Lower leg skin (tissue), 4 donors: ENCODE measurements around the gene DOCK11. TPM values are rescaled to one million over a fixed set of nuclear protein-coding genes. Genes with fewer than 3 reads are reported as not detected.

Experiments used
- DNase-seq, 2 donors: peaks; one replicate each; pipeline ENCODE4 v3.0.0-alpha.2; 2019; ENCODE audit warnings: low spot score in 2 of 2
- H3K4me3 ChIP-seq: fragments of 200-600 bp; sonication (generic); 2 replicates; pipeline ENCODE4 v1.5.1; 2017; ENCODE audit warnings: mild to moderate bottlenecking, low read depth; ENCODE audit not compliant: poor library complexity, severe bottlenecking
- CTCF ChIP-seq, 3 donors: fragments of 450-650 bp; IDR thresholded peaks; one replicate each; pipeline ENCODE4 v1.5.1; 2016; ENCODE audit warnings: antibody characterized with exemption in 3 of 3, mild to moderate bottlenecking in 3 of 3, moderate library complexity in 2 of 3
- POLR2A ChIP-seq, 2 donors: fragments of 450-650 bp; IDR thresholded peaks; one replicate each; pipeline ENCODE4 v1.6.1; 2016 to 2017; ENCODE audit warnings: antibody characterized with exemption in 2 of 2, mild to moderate bottlenecking in 1 of 2, moderate library complexity in 1 of 2
- WGBS, 2 donors: methylation state at CpG; one replicate each; pipeline ENCODE4 v1.1.5; 2018; 5-methylcytosine and 5-hydroxymethylcytosine counted together
- intact Hi-C: fragments of 100-400 bp; cut with DNase I; formaldehyde crosslinking; loops from one replicate; pipeline ENCODE4 v1.15.0; 2023; ENCODE audit warnings: low total_unique reads
- total RNA-seq, 4 donors: library from RNA; depleted of rRNA; stranded (reverse); fragments of >200 nt; gene quantifications; one replicate each; pipeline ENCODE4 v1.1.0, GENCODE V29; 2016

Gene DOCK11
- total RNA-seq, 4 donors from 2014 or later, result 3.5 to 11.1 (median 5.5) TPM

GRCh38 chrX:118621081-118621759 lies 125.6 kb downstream of the DOCK11 start:
- WGBS, 2 donors, result 74 to 90% methylated on average over 8 of the region's 8 CpGs
- no peak overlapping the region for H3K4me3 ChIP-seq
- TF ChIP-seq CTCF (IDR thresholded peaks at IDR 0.05) (no peak), POLR2A (IDR thresholded peaks at IDR 0.05) (no peak)
- no peak for DNase-seq
- intact Hi-C loops, result no loop called here

- no peak for TF ChIP-seq POLR2A (IDR thresholded peaks at IDR 0.05)
- no peak for TF ChIP-seq CTCF (IDR thresholded peaks at IDR 0.05)
- no peak overlapping the region for H3K4me3 ChIP-seq
- WGBS, 2 donors, result 82 to 97% methylated on average over 3 of the region's 3 CpGs
- DNase-seq, result no peak
- intact Hi-C loops, result no loop called here
Measured at GRCh38 chrX:118623062-118623461, 127.4 kb downstream of the DOCK11 start.

- WGBS, 2 donors, result 68 to 87% methylated on average over 4 of the region's 4 CpGs
Measured at GRCh38 chrX:118626346-118626745, 130.7 kb downstream of the DOCK11 start.

GRCh38 chrX:118627084-118627758 lies 131.6 kb downstream of the DOCK11 start:
- no peak for DNase-seq
- TF ChIP-seq CTCF (IDR thresholded peaks at IDR 0.05) (no peak), POLR2A (IDR thresholded peaks at IDR 0.05) (no peak)
- intact Hi-C loops, result no loop called here
- no peak overlapping the region for H3K4me3 ChIP-seq
- WGBS, 2 donors, result 41% methylated on average over 4 to 5 of the region's 5 CpGs

More at GRCh38 chrX:118626346-118626745, 130.7 kb downstream of the DOCK11 start:
- no peak overlapping the region for H3K4me3 ChIP-seq
- intact Hi-C loops, result no loop called here
- DNase-seq, result no peak
- no peak for TF ChIP-seq CTCF (IDR thresholded peaks at IDR 0.05)
- no peak for TF ChIP-seq POLR2A (IDR thresholded peaks at IDR 0.05)

- TF ChIP-seq POLR2A (IDR thresholded peaks at IDR 0.05) (no peak), CTCF (IDR thresholded peaks at IDR 0.05) (no peak)
- DNase-seq, result no peak
- H3K4me3 ChIP-seq, result no peak overlapping the region
- WGBS, 2 donors, result 88 to 94% methylated on average over 7 of the region's 7 CpGs
- intact Hi-C loops, result no loop called here
Measured at GRCh38 chrX:118630848-118631247, 135.2 kb downstream of the DOCK11 start.
